MM.1S (cell line): ENCODE results near the gene APOC3.

ENCODE experiments used
- CTCF ChIP-seq: fragments of 300-600 bp; sonication (generic); IDR thresholded peaks from 2 replicates; pipeline ENCODE4 v1.5.1; 2016; ENCODE audit warnings: antibody characterized with exemption, low read length, mixed read lengths
- EZH2 ChIP-seq: fragments of 300-600 bp; sonication (generic); optimal IDR thresholded peaks from 2 replicates; pipeline ENCODE3; 2017; ENCODE audit warnings: low read depth, mild to moderate bottlenecking, antibody characterized with exemption, low read length, mixed read lengths
- EZH2phosphoT487 ChIP-seq: fragments of 300-600 bp; sonication (generic); IDR thresholded peaks from 2 replicates; pipeline ENCODE4 v1.6.1; 2018; ENCODE audit warnings: antibody characterized with exemption, low read length

GRCh38 chr11:116879800-116880625, 50.3 kb downstream of the APOC3 start:
- peak; percentile 78 for TF ChIP-seq CTCF
- TF ChIP-seq EZH2: no peak
- TF ChIP-seq EZH2phosphoT487: no peak
